HG03108 (cell line): Measurements from ENCODE around the gene PRRC2A.

Experiments used
- ATAC-seq: cut with Tn5 transposase; IDR thresholded peaks from one replicate; pipeline ENCODE4 v1.9.1; 2021; ENCODE audit warnings: moderate library complexity; ENCODE audit not compliant: unreplicated experiment

Gene PRRC2A

GRCh38 chr6:31622684-31623091 lies 2.2 kb downstream of the PRRC2A start:
- ATAC-seq = no peak

GRCh38 chr6:31624070-31624469 lies 3.6 kb downstream of the PRRC2A start:
- ATAC-seq = no peak

GRCh38 chr6:31626952-31627351 lies 6.4 kb downstream of the PRRC2A start:
- no peak for ATAC-seq

- ATAC-seq = no peak
Measured at GRCh38 chr6:31627690-31628287, 7.3 kb downstream of the PRRC2A start.

GRCh38 chr6:31629014-31629413 lies 8.5 kb downstream of the PRRC2A start:
- no peak for ATAC-seq

GRCh38 chr6:31630177-31630934 lies 9.8 kb downstream of the PRRC2A start:
- ATAC-seq = no peak

GRCh38 chr6:31631209-31631608 lies 10.7 kb downstream of the PRRC2A start:
- ATAC-seq = no peak

GRCh38 chr6:31631681-31632278 lies 11.3 kb downstream of the PRRC2A start:
- ATAC-seq = no peak

GRCh38 chr6:31632279-31632946 lies 11.9 kb downstream of the PRRC2A start:
- no peak for ATAC-seq

- ATAC-seq = no peak
Measured at GRCh38 chr6:31633447-31633846, 12.9 kb downstream of the PRRC2A start.

GRCh38 chr6:31634131-31634530 lies 13.6 kb downstream of the PRRC2A start:
- no peak for ATAC-seq

GRCh38 chr6:31634969-31635575 lies 14.6 kb downstream of the PRRC2A start:
- ATAC-seq = no peak

GRCh38 chr6:31636698-31637596 lies 16.4 kb downstream of the PRRC2A start:
- no peak for ATAC-seq

- ATAC-seq = no peak
Measured at GRCh38 chr6:31639043-31639442, 18.5 kb downstream of the PRRC2A start.

GRCh38 chr6:31639449-31639861 lies 18.9 kb downstream of the PRRC2A start:
- no peak for ATAC-seq

- no peak for ATAC-seq
Measured at GRCh38 chr6:31640612-31641011, 20.1 kb downstream of the PRRC2A start.

- no peak for ATAC-seq
Measured at GRCh38 chr6:31641370-31641769, 20.9 kb downstream of the PRRC2A start.

- no peak for ATAC-seq
Measured at GRCh38 chr6:31642798-31643570, 22.5 kb downstream of the PRRC2A start.

GRCh38 chr6:31643818-31644454 lies 23.4 kb downstream of the PRRC2A start:
- ATAC-seq = no peak
